NT2/D1 (cell line): ENCODE results near the gene HIPK2.
A peak's percentile ranks its signal among the peaks of the same experiment; 100 is the strongest.
"Not testable (repeated sequence)": the region's sequence is repeated elsewhere in the genome, so short reads cannot be mapped to it uniquely, and the experiment has no call there.

Experiments used
- DNase-seq: peaks from one replicate; pipeline ENCODE4 v3.0.0-alpha.2; 2011; ENCODE audit warnings: low read depth, low spot score
- H3K27me3 ChIP-seq: 2 replicates; pipeline ENCODE4 v1.6.0; 2011; ENCODE audit warnings: mild to moderate bottlenecking; ENCODE audit not compliant: insufficient read length, insufficient read depth
- H3K36me3 ChIP-seq: 2 replicates; pipeline ENCODE4 v1.6.1; 2011; ENCODE audit warnings: mild to moderate bottlenecking, low read length, mixed read lengths; ENCODE audit not compliant: insufficient read depth, insufficient read length
- H3K4me1 ChIP-seq: 2 replicates; pipeline ENCODE4 v1.5.1; 2011; ENCODE audit not compliant: insufficient read depth, insufficient read length
- H3K4me3 ChIP-seq: 2 replicates; pipeline ENCODE4 v1.5.1; 2011; ENCODE audit warnings: low read depth; ENCODE audit not compliant: insufficient read length
- H3K9ac ChIP-seq: 2 replicates; pipeline ENCODE4 v1.6.0; 2011; ENCODE audit warnings: low read depth; ENCODE audit not compliant: insufficient read length
- H3K9me3 ChIP-seq: 2 replicates; pipeline ENCODE4 v1.5.1; 2011; ENCODE audit warnings: mild to moderate bottlenecking, low read length; ENCODE audit not compliant: insufficient read depth
- SUZ12 ChIP-seq: IDR thresholded peaks from 2 replicates; pipeline ENCODE4 v1.6.1; 2011; ENCODE audit not compliant: insufficient read length, insufficient read depth; ENCODE audit errors: extremely low read depth
- YY1 ChIP-seq: IDR thresholded peaks from 2 replicates; pipeline ENCODE4 v1.6.1; 2011; ENCODE audit not compliant: insufficient read length, insufficient read depth
- ZNF274 ChIP-seq: IDR thresholded peaks from 2 replicates; pipeline ENCODE4 v1.6.1; 2011; ENCODE audit warnings: mild to moderate bottlenecking, low read depth, low read length

HIPK2 gene

GRCh38 chr7:139674752-139675126, 103.1 kb downstream of the HIPK2 start:
- no peaks in the 10 kb centered on the region for H3K27me3 ChIP-seq
- TF ChIP-seq ZNF274 (no peak), SUZ12 (no peak), YY1 (no peak)
- H3K9ac ChIP-seq: no peak overlapping the region
- no peaks in the 10 kb centered on the region for H3K36me3 ChIP-seq
- no peak for DNase-seq
- no peak overlapping the region for H3K4me3 ChIP-seq
- H3K4me1 ChIP-seq: no peaks in the 10 kb centered on the region
- no peaks in the 10 kb centered on the region for H3K9me3 ChIP-seq

- no peak overlapping the region for H3K9ac ChIP-seq
- TF ChIP-seq SUZ12 (no peak), YY1 (no peak), ZNF274 (no peak)
- no peak for DNase-seq
Observed at GRCh38 chr7:139674341-139674740, 103.5 kb downstream of the HIPK2 start.

GRCh38 chr7:139673762-139674161, 104.0 kb downstream of the HIPK2 start:
- Histone ChIP-seq H3K36me3 (no peaks in the 10 kb centered on the region), H3K27me3 (no peaks in the 10 kb centered on the region), H3K4me3 (no peak overlapping the region), H3K9me3 (no peaks in the 10 kb centered on the region), H3K4me1 (no peaks in the 10 kb centered on the region), H3K9ac (no peak overlapping the region)
- DNase-seq: no peak
- TF ChIP-seq SUZ12: no peak
- no peak for TF ChIP-seq ZNF274
- TF ChIP-seq YY1: no peak

More at GRCh38 chr7:139674341-139674740, 103.5 kb downstream of the HIPK2 start:
- Histone ChIP-seq H3K36me3 (no peaks in the 10 kb centered on the region), H3K27me3 (no peaks in the 10 kb centered on the region), H3K4me3 (no peak overlapping the region), H3K4me1 (no peaks in the 10 kb centered on the region), H3K9me3 (no peaks in the 10 kb centered on the region)

GRCh38 chr7:139673230-139673629, 104.6 kb downstream of the HIPK2 start:
- no peaks in the 10 kb centered on the region for H3K27me3 ChIP-seq
- H3K4me1 ChIP-seq: no peaks in the 10 kb centered on the region
- no peak overlapping the region for H3K4me3 ChIP-seq
- DNase-seq: peak; percentile 28
- H3K9ac ChIP-seq: no peak overlapping the region
- TF ChIP-seq ZNF274 (no peak), SUZ12 (no peak), YY1 (no peak)
- H3K36me3 ChIP-seq: no peaks in the 10 kb centered on the region
- H3K9me3 ChIP-seq: no peaks in the 10 kb centered on the region

GRCh38 chr7:139671967-139672366, 105.8 kb downstream of the HIPK2 start:
- no peaks in the 10 kb centered on the region for H3K36me3 ChIP-seq
- no peak for DNase-seq
- H3K9me3 ChIP-seq: no peaks in the 10 kb centered on the region
- no peak overlapping the region for H3K4me3 ChIP-seq
- no peak overlapping the region for H3K9ac ChIP-seq
- H3K27me3 ChIP-seq: no peaks in the 10 kb centered on the region
- no peaks in the 10 kb centered on the region for H3K4me1 ChIP-seq
- TF ChIP-seq SUZ12 (no peak), ZNF274 (no peak), YY1 (no peak)

GRCh38 chr7:139670662-139671061, 107.1 kb downstream of the HIPK2 start:
- not testable (repeated sequence) for H3K36me3 ChIP-seq, DNase-seq, H3K4me1 ChIP-seq, H3K27me3 ChIP-seq, H3K9me3 ChIP-seq, H3K4me3 ChIP-seq, H3K9ac ChIP-seq

GRCh38 chr7:139669106-139670061, 108.4 kb downstream of the HIPK2 start:
- no peak for DNase-seq
- no peaks in the 10 kb centered on the region for H3K27me3 ChIP-seq
- H3K9me3 ChIP-seq: no peaks in the 10 kb centered on the region
- no peak for TF ChIP-seq SUZ12
- H3K4me3 ChIP-seq: no peak overlapping the region
- no peak overlapping the region for H3K9ac ChIP-seq
- no peaks in the 10 kb centered on the region for H3K4me1 ChIP-seq
- no peaks in the 10 kb centered on the region for H3K36me3 ChIP-seq
